GM18858 (cell line): ENCODE data around the gene IGFL3.
"Not testable (repeated sequence)": the region's sequence is repeated elsewhere in the genome, so short reads cannot be mapped to it uniquely, and the experiment has no call there.

Experiments used
- ATAC-seq: cut with Tn5 transposase; IDR thresholded peaks from one replicate; pipeline ENCODE4 v1.9.1; 2021; ENCODE audit not compliant: unreplicated experiment

Gene IGFL3

DNA sequence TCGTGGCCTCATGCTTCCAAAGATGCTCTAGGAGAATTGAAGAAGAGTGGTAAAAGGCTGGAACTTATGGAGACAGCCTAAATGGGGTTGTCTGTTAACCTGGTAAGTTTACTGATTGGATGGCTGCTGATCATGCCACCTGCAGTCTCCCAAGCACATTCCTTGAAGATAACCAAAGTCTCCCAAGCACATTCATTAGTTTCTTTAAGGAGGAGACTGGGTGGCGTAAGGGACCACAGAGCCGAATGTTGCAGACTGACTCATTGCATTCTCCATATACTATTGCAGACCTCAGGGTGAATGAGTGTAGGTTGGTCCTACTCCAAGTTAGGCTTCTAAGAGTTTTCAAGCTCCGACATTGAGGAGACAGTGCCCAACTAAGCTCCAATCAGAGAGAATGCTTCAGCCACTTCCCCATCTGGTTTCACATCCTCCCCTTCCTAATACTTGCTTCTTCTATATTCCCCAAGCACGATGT, at the start of gene IGFL3:
Gene IGFL3 (minus strand): TSS at position 51 of the 478 bp plus-strand sequence. CDS start 39 bp downstream, at position 12.
- ATAC-seq, result no peak

DNA sequence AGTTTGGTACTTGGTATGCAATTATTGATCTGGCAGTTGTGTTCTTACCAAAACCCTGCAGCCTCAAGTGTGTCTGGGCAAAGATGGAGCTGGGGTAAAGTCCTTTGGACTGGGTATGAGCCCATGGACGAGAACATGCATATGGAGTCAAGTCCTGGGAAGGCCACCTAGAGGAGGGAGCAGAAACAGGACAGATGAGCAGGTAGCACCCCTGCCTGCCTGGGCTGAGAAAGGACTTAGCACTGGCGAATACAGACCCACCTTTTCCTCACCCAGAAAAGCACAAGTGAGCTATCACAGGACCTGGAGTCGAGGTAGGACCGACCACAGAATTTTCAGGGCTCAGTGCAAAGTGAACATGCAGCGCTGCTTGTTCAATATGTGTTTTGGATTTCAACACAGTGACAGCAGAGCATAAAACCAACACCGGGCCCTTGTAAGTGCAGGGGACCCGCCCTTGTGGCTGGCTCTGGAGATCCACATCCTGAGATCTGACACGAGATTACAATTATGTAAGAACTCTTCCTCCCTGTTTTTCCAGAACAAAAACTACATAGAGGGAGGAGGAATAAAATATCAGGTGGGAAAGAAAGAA, 49.5 kb upstream of the IGFL3 start:
- ATAC-seq, result no peak

DNA sequence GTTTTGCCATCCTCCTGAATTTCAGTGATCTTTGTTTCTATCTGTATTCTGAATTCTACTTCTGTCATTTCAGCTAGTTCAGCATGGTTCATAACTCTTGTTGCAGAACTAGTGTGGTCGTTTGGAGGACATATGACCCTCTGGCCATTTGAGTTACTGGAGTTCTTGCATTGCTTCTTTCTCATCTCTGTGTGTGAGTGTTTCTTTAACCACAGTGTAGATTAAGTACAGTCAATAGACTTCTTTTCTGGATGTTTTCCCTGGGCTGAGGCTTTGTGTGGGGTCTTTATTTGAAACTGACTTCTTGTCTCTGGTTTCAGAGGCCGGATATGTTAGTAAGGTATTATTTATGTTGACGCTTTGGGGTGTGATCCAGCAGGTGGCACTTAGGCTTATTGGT, 38.2 kb upstream of the IGFL3 start:
- ATAC-seq, result no peak

DNA sequence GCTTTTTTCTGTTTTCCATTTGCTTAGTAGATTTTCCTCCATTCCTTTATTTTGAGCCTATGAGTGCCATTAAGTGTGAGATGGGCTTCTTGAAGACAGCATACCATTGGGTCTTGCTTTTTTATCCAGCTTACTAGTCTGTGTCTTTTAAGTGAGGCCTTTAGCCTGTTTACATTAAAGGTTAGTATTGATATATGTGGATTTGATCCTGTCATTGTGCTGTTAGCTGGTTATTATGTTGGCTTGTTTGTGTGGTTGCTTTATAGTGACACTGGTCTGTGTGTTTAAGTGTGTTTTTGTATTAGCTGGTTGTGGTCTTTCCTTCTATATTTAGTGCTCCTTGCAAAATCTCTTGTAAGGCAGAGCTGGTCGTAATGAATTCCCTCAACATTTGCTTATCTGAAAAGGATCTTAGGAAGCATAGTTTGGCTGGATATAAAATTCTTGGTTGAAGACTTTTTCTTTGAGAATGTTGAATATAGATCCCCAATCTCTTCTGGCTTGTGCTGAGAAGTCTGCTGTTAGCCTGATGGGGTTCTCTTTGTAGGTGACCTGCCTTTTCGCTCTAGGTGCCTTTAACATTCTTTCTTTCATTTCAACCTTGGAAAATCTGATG, 37.3 kb upstream of the IGFL3 start:
- not testable (repeated sequence) for ATAC-seq

DNA sequence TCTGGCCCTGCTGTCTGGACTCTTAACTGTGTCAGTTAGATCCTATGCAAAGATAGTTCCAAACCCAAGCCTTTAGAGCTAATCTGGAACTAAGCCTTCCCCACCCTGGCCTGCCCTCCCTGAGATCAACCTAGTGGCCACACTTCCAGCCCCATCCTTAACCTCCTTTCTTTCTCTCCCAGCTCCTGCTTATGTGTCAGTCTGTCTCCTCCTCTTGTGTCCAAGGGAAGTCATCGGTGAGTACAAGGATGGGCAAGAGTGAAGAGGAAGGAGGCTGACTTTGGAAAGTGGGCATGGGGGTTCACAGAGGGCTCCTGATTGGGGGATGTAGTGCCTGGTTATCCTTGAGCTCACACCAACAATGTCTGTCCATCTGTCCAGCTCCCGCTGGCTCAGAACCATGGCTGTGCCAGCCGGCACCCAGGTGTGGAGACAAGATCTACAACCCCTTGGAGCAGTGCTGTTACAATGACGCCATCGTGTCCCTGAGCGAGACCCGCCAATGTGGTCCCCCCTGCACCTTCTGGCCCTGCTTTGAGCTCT, 35.8 kb upstream of the IGFL3 start:
- no peak for ATAC-seq

DNA sequence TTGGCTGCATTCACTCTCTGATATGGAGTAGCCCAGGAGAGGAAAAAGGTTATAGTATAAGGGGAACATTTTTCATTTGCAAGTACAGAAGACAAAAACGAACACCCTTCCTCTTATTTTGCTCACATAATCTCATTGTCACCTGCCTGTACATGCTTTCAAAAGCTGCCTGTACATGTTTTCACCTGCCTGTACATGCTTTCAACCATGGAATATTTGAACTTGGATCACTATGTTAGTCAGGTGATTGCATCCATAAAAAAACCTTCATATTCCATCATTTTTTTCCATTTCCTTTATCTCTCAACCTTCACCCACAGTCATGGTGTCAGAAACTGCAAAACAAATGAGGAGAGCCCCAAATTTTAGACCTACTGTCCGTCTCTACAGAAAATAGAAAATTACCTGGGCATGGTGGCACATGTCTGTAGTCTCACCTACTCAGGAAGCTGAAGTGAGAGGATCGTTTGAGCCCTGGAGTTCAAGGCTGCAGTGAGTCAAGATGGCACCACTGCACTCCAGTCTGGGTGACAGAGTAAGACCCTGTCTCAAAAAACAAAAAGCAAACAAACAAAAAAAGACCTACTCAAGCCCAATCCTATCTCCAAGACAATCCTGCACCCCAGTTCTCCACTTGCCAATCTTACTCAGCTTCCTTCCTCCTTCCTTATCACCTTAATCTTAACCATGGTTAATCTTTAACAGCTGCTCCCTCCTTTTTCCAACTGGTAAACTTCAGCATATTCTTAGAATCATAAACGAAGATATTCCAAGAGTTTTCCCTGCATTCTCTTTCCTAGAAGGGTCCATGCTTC, 35.1 kb upstream of the IGFL3 start:
- no peak for ATAC-seq

- ATAC-seq, result no peak
Measured at GRCh38 chr19:46155237-46155636, 30.7 kb upstream of the IGFL3 start.

DNA sequence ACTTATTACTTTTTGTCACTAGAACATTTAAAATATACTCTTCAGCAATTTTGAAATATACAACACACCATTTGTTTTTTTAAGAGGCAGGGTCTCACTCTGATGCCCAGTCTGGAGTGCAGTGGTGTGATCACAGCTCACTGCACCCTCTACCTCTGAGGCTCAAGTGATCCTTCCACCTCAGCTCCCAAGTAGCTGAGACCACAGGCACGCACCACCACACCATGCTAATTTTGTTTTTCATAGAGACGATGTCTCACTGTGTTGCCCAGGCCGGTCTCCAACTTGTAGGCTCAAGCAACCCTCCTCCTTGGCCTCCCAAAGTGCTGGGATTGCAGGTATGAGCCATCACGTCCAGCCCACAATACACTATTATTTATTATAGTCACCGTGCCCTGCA, 26.1 kb upstream of the IGFL3 start:
- ATAC-seq, result no peak

GRCh38 chr19:46147791-46148288, 23.4 kb upstream of the IGFL3 start, which contains the start of gene IGFL2:
TSS of gene IGFL2 (plus strand) at chr19:46148238. CDS start at chr19:46148279, 41 bp downstream.
- no peak for ATAC-seq

- ATAC-seq, result no peak
Measured at GRCh38 chr19:46147166-46147740, 22.8 kb upstream of the IGFL3 start.

GRCh38 chr19:46144756-46145155, 20.3 kb upstream of the IGFL3 start:
- ATAC-seq, result no peak

DNA sequence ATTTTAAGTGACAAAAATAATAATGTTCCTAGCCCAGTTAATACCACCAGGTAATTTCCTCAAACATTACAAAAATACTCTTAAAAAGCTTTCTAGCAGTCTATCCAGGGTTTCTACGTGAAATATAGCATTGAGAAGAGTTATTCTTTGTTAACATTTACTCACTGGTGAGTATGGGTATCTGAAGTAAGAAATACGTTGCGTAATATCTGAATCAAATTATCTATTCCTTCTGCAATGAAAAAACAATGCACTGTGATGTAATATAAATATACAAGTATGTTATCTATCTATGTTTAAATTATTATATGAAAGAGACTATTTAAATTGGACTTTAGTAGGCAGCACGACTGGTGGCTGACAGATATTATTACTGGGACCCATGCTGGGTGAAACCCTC, 17.8 kb upstream of the IGFL3 start:
- no peak for ATAC-seq

- ATAC-seq, result no peak
Measured at GRCh38 chr19:46141421-46141820, 16.9 kb upstream of the IGFL3 start.

DNA sequence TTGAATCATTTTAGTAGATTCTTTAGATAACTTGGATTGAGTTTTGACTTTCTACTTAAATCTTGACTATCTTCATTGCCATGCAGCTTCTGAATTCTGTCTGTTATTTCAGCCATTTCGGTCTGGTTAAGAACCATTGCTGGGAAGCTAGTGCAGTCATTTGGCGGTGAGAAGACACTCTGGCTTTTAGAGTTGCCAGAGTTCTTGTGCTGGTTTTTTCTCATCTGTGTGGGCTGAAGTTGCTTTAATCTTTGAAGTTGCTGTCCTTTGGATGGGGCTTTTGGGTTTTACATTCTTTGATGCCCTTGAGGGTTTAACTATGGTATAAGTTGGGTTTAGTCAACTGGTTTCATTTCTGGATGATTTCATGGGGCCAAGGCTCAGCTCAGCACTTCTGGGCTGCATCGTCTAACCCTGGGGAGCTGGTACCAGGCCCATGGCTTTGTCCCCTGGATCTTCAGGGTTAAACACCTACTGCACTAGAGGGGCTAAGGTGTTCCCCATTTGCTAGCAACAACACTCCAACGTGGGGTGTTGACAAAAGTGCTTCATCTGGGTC, 13.5 kb upstream of the IGFL3 start:
- ATAC-seq, result no peak

GRCh38 chr19:46134527-46134926, 10.0 kb upstream of the IGFL3 start:
- no peak for ATAC-seq

DNA sequence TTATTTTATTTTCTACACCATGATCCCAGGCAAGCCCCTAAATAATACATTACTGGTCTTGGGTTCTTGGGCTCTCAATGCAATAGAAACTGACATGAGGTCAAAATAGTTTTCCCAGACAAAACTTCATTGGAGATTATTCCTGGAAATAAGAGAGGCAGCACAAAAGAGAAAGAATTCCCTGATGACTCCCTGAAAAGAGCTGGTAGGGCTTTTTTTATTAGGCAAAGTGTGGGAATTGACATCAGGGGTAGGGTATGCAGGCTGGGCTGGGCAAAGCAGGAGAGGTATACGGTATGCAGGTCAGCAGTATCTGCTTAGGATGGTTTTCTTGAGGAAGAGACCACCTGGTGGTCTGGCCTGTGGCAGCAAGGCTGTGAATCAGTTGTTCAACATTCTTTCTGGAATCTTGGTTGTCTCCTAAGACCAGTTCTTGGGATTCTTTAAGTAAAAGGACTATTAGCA, 9.3 kb upstream of the IGFL3 start:
- ATAC-seq, result no peak

GRCh38 chr19:46133101-46133627, 8.7 kb upstream of the IGFL3 start:
- no peak for ATAC-seq

DNA sequence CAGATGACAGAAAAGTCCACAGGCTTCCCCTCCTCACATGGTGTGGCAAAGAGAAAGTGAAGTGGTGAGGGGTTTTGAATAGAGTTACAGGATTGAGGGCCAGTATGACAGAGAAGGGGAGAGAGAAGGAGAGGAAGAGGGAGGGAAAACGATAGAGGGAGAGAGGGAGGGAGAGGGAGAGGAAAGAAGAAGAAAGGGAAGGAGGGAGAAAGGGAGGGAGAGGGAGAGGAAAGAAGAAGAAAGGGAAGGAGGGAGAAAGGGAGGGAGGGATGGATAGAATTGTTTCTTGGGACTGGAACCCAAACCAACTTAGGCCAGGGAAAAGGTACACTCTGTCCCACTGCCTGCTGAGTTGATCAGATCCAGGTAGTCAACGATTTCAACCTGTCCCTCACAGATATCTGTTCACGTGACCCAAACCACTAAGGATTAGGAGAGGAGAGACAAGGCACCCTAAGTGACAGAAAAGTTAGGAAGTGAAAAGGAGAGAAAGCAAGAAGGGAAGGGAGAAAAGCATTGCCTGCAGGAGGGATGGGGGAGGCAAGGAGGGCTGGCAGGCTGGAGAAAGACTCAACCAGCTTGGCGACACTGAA, 8.1 kb upstream of the IGFL3 start:
- ATAC-seq, result no peak

GRCh38 chr19:46131485-46132143, 7.1 kb upstream of the IGFL3 start:
- ATAC-seq, result no peak
